Renal cortex interstitium (tissue), 11 donors: ENCODE measurements around the gene LTBP1. TPM values are rescaled to one million over a fixed set of nuclear protein-coding genes. Genes with fewer than 3 reads are reported as not detected.
"Not testable (repeated sequence)": the region's sequence is repeated elsewhere in the genome, so short reads cannot be mapped to it uniquely, and the experiment has no call there.

Source experiments
- DNase-seq, 11 donors: peaks; one replicate each; pipeline ENCODE4 v3.0.0-alpha.2; 2013; ENCODE audit warnings: low read depth in 9 of 11, low spot score in 4 of 11; ENCODE audit errors: extremely low read depth in 1 of 11
- polyA plus RNA-seq, 3 donors: library from polyadenylated mRNA; unstranded; fragments of 120-200 nt; gene quantifications; one replicate each; pipeline ENCODE4 v1.2.1, GENCODE V29; 2013; ENCODE audit not compliant: insufficient read length in 3 of 3

LTBP1 gene
- polyA plus RNA-seq, 3 donors = 64.5 to 92.8 (median 82.8) TPM

DNA sequence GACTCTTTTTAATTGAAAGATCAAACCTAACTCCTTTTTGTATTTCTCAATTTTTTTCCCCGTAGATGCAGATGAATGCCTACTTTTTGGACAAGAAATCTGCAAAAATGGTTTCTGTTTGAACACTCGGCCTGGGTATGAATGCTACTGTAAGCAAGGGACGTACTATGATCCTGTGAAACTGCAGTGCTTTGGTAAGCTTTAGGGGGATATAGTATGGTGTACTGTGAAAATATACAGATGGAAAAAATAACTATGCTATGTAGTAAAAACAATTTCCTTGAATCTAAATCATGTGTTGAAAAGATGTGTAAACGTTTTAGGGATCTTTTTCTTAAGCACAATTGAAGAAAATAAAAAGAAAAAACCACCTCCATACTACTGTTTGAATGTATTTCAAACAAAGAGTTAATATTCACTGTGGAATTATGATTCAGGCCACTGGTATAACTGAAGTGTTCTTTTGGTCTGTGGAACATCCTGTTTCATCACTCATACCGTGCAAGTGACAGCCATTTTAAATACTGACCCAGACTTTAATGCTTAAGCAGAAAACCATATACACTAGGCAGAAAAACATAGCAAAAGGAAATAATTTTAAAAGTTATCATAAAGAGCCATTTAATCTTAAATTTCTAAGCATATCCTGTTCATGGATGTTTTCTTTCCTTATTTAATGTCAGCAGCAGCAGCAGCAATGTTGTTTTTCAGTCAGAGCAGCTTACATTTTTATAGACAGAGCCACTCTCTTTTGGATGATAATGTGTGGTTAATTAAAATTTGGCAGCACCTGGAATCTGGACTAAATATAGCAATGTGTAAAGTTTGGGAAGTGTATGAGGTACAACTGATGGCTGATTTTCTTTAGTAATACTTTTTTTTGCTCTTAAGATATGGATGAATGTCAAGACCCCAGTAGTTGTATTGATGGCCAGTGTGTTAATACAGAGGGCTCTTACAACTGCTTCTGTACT, 416.9 kb downstream of the LTBP1 start:
- no peak for DNase-seq

DNA sequence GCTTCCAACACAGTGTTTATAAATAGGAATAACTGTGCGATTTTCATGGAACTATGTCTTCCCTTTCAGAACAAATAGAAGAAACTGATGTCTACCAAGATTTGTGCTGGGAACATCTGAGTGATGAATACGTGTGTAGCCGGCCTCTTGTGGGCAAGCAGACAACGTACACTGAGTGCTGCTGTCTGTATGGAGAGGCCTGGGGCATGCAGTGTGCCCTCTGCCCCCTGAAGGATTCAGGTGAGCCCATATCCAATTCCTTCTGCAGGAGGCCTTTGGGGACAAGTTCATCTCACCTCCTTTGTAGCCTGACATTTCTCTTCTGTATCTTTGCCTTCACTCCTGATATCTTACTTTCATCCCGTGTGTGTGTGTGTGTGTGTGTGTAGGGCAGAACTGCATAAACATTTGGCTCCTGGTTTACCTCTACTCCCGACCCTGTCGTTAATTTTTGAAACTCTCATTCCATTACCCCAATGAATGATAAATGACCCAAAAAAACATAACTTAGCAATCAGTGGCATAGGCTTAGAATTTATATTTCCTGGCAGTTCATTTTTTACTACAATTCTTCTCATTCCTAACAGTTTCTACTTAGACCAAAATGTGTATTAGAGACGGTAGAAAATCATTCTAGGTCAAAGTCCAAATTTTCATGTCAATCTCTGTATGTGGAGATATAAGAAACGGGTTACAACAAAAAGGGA, 418.7 kb downstream of the LTBP1 start:
- DNase-seq = no peak

DNA sequence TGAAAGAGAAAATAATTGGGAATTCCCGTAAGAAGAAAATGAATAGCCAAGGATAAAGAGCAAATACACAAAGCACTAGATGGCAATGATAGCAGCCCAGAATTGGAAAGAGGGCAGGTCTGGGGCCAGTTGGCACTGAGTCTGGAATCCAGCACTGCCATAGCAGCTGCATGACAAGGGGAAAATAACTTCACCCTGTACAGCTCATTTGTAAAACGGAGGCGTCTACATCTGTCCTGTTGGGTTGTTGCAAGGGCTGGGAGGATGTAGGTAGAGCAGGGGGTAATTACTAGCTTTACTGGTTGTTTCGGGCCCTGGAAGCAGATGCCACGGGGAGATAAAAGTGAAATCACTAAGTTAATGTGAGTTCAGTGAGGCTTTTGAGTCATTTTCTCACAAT, 419.7 kb downstream of the LTBP1 start:
- no peak for DNase-seq

DNA sequence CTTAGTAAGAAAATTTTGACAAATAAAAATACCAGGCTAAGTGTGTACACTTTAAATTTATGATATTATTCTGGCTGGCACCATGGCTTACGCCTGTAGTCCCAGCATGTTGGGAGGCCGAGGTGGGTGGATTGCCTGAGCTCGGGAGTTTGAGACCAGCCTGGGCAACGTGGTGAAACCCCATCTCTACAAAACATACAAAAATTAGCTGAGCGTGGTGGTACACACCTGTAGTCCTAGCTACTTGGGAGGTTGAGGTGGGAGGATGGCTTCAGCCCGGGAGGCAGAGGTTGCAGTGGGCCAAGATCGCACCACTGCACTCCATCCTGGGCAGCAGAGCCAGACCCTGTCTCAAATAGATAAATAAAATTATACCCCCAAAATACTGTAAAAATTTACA, 421.8 kb downstream of the LTBP1 start:
- not testable (repeated sequence) for DNase-seq

DNA sequence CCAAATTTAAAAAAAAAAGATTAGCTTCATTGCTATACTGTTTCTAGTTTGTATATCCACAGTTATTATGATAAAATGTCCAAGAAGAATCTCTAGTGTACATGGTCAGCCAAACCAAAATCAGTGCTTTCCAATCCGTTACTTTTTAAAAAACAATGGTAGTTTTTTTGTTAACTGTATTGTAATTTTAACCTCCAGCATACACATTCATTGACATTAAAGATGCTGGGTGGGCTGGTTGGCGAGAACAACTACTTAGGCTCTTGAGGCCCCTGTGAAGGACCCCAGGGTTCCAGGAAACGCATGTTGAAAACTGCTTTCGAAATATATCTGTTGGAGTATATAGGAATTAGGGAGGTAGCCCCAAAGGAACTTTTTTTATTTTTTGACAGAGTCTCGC, 422.4 kb downstream of the LTBP1 start:
- no peak for DNase-seq

DNA sequence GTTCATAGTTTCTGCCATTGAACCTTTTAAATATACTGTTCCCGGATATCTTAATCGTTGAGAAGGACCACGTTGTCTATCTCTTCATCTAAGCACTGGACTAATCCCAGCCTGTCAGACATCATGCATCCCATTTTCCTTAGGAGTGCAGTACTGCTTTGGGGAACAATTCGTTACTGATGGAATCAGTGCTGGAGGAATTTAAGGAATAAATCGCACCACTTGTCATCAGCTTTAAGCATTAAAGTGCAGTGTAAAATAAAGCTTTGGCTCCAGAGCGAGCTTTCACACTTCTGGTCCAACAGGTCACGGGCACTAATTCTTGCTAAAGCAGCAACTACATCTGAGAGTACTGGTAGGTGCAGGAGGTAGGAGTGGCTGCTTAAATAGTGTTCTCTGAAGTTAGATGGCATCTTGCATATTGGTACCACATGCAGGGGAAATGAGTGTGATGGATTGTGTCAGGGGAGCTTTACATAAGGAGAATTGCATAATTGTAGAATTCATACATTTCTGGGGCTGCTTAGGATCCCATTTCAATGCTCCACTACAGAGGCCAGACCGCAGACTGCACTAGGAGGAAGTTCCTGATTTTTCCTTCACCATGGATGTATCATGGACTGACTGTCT, 424.0 kb downstream of the LTBP1 start:
- no peak for DNase-seq

DNA sequence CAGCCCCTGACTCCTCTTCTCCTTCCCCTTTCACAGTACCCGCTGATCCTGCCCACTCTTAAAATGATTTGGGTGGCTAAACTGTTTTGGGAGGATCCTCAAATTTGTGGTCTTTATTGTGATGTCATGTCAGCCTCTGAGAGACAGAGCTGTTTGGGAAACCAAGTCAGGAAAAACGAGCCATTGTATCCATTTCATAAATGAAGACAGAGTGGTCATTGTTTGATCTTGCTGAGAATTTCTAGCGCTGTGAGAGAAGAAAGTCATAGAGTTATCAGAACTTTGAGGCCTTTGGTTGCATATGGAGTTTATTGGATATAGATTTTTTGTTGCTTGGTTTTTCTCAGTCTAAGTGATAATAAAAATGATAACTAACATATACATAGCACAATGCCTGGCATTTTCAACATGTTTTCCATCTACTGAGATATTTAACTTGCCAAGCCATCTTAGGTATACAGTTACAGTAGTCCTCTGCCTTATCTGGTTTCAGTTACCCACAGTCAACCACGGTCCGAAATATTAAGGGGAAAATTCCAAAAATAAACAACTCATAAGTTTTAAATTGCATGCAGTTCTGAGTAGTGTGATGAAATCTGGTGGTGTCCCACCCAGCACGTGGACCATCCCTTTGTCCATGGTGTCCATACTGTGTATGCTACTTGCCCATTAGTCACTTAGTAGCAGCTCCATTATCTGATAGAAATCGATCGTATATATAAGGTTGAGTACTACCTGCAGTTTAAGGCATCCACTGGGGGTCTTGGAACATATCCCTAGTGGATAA, 424.7 kb downstream of the LTBP1 start:
- DNase-seq = no peak

DNA sequence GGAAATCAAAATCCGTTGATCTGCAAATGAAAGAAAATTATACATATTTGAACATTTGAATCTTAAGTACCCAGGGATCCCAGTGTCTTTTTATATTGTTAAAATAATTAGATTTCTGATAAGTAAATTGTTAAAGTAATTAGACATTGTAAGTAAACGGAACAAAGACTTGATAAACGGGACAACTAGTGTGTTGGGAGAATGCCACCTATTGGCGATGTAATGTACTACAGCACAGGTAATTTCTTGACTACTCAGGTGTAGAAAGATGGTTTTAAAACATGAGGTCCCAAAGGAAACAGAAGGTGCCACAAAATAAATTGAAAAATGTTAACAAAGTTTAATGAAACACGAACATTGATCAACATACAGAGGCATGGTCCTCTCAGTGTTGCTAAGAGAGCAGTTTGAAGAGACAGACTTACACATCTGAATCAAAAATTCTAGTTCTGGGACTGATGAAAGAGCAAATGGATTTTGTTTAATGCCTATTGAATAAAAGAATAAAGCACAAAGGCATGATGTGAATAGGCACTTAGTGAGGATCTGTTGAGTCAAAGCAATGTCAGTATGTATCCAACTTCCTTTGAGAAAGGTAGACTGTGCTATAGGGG, 426.3 kb downstream of the LTBP1 start:
- peak in 3 of 11 donors; percentile 27 to 40 (median 28) for DNase-seq

DNA sequence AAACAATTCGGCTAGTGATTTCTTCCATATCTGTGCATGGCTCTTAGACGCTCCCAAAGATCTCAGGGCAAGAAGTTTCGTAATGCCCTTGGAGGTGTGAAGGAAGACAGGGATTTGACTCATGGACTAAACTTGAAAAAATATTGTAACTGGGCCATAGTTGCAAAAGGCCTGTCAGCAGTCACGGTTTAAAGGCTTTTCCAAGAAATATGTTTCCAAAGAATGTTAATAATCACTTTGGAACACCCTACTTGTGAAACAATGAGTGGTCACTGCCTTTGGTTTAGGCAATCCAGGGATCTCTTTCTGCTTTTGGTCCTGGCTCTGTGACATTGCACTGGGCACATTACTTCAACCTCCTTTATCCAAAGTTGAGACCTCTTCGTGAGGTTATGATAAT, 427.2 kb downstream of the LTBP1 start:
- no peak for DNase-seq

DNA sequence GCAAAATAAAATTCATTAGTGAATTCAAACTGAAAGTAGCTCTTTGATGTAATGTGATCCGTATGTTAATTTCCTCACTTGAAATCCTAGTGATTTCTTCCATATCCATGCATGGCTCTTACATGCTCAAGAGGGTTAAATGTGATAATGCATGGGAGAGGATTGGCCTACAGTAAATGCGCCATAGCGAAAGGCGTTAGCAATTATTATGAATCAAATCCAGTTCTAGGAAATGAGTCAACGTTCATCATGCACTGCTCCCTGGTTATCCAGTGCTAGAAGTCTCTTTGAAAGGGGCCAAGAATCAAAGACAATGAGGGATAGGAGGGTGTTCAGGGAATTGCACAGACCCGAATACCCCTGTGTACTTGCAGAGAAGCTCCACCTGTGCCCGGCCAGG, 428.3 kb downstream of the LTBP1 start:
- no peak for DNase-seq

DNA sequence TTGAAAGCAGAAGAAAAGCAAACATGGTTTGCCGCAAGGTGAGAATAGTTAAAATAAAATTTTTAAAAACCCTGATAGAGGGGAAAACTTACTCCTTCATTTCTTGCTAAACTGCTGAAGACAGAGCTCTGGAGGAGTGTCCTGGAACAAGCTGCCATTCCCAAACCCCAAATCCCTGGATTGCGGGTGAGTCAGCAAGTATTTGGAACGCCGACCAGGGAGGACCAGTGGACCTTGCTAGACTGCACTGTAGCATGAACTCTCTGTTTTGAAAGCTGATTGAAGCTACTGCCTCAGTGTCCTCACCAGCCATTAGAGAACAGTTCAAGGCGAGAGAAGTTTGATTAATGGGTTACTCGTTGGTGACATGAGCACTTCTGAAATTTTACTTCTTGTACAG, 430.3 kb downstream of the LTBP1 start:
- no peak for DNase-seq

DNA sequence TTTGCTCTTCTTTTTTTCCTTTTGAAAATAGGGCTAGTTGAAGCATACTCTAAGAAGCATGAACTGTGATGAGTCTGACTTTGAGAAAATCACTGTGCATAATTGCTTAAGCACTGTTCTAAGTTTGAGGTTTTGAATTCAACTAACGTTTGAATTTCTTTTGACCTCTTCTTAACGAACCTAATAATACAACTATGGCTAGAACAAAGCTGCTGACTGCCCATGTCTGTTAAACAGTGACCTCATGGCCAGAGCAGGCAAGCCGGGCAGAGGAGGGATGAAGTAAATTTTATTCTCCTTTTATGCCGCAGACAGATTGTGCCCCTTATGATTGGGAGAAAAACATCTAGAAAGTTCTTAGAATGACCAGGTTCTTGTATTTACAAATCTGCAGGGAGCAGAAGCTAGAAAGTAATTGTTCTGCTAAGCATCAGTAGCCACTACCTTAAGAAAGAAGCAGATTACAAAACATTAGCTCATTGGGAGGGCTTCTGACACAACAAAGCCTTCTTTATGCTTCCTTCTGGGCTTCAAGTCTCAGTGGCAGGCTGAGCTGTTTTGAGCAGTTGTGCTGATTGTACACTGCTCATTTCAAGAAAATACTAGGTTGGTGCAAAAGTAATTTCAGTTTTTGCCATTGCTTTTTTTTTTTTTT, 431.9 kb downstream of the LTBP1 start:
- peak in 1 of 11 donors; percentile 4 for DNase-seq

DNA sequence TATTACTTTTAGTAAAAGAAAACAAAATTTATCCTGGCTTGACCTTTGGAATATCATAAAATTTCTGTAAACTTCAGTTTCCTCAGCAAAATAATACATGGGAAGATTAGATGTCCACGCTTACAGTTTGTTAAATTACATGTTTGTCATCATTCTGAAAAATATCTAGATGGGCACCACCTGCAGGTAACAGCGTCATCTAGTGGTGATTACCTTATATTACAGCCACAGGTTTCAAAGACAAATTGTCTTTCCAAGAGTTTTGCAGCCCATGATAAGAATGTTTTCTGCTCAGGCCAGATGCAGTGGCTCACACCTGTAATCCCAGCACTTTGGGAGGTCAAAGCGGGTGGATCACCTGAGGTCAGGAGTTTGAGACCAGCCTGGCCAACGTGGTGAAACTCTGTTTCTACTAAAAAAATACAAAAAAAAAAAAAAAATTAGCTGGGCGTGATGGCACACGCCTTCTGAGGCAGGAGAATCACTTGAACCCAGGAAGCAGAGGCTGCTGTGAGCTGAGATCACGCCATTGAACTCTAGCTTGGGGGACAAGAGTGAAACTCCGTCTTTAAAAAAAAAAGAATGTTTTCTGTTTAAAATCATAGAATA, 433.4 kb downstream of the LTBP1 start:
- no peak for DNase-seq

DNA sequence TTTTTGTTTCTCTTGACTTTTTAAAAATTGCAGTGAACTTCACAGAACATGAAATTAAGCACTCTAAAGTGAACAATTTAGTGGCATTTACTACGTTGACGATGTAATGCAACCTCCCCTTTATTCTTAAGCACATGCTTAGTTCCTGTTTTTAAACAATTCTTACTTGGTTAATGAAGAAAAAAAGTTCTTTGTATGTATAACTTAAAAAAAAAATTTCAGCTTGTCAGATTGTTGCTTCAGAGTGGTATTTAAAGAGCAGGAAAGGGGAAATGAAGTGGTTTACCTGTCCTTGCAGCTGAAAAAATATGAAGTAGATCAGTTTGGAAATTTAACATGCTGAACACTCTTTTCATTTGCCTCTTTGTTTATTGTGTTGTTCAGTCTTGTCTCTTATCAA, 434.0 kb downstream of the LTBP1 start:
- DNase-seq = no peak

DNA sequence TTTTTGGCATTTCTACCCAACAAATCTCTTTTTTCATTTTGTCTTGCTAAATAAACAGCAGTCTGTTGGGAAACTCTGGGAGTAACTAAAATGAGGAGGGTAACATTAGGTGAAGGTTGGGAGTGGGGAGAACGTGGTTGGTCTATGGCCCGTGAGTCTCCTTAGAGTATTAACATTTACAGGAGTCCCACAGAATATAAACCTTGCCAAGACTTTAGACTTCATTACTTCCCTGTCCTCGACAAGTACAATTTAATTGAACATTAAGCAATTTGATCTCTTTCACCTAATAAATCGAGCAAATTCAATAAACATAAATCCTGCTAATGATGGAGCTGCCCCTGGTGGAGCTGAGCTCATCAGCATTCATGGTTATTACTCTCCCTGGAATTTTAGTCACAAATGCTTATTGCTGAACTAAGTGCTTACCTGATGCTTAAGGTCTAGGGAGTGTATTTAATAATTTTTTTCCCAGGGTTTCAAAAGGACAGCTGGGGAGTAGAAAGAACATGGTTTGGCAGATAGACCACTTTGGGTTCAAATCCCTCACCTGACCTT, 434.6 kb downstream of the LTBP1 start:
- DNase-seq = no peak

DNA sequence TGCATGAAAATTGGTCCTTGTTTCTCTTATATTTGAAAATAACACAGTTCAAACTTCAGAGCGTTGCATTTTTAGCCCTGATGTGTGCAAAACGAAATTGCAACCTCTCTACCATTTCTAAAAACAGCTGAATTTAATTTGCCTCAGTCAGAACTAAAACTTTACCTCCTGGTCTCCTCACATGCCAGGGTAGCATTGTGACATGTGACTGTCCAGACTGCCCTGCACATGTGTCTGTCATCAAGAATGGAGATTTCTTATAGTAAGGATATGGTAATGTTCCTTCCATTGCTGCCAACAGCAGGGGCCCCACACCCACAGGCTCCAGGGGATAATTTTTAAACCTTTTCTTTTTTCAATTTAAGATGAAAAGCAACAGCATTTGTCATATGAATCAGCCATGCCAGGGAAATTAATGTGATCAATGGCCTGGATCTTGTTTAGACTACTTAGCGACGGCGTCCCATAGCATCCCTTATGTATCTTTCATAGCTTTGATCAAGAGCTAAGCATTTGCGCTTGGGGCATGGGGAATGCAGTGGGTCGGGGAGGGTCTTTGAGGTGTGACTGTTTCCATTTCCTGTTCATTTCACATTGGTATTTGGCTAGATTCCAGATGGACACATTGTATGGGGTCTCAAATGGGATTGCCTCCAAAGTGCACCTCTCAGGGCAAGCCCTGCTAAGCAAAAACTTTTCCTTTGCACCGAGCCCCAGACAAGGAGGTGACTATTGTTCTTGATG, 437.3 kb downstream of the LTBP1 start:
- DNase-seq = peak in 2 of 11 donors; percentile 20 to 26

DNA sequence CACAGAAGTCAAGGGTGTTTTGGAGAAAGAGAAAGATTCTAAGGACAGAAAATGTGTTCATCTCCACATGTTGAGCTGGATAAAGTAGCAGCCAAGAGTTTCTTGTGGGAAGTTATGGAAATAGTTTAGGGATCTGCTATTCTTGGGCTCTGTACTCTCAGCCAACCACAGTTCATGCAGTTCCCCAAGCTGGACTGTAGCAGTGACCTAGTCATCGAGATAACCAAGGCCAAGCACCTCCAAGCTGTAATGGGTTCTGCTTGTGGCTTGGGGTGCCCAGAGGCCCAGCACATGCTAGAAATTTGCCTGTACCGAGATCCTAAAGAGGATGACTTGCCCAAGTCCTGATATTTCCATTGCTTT, 437.8 kb downstream of the LTBP1 start:
- no peak for DNase-seq
